Activated B cell treated with CpG ODN at 0.5 μM for 24 hours (primary cell): ENCODE measurements around the gene DAPL1. TPM values are rescaled to one million over a fixed set of nuclear protein-coding genes. Genes with fewer than 3 reads are reported as not detected.

Experiments
- ATAC-seq: fragments of 200-7000 bp; cut with Tn5 transposase; one replicate; pipeline ENCODE4 v1.10.0; 2021; ENCODE audit warnings: low read depth, mild to moderate bottlenecking, moderate library complexity
- CTCF ChIA-PET: fragments of 350-600 bp; sonication (Branson Sonifier 250); formaldehyde crosslinking; loops from one replicate; lab custom pipeline; 2021; ENCODE audit warnings: antibody characterized with exemption; lab: Charles Lee
- POLR2A ChIA-PET: fragments of 350-600 bp; sonication (Branson Sonifier 250); formaldehyde crosslinking; loops from one replicate; lab custom pipeline; 2021; ENCODE audit warnings: antibody characterized with exemption; lab: Charles Lee
- DNase-seq: peaks from one replicate; pipeline ENCODE4 v3.0.0; 2022
- H3K27ac Mint-ChIP-seq: one replicate; pipeline ENCODE4 v1.8.0; 2020; ENCODE audit warnings: mixed read lengths
- H3K27me3 Mint-ChIP-seq: one replicate; pipeline ENCODE4 v1.8.0; 2021; ENCODE audit warnings: mixed read lengths
- H3K36me3 Mint-ChIP-seq: one replicate; pipeline ENCODE4 v1.8.0; 2021; ENCODE audit warnings: low read depth, mixed read lengths
- H3K4me1 Mint-ChIP-seq: one replicate; pipeline ENCODE4 v1.8.0; 2021; ENCODE audit warnings: mixed read lengths
- H3K4me3 Mint-ChIP-seq: one replicate; pipeline ENCODE4 v1.8.0; 2020; ENCODE audit warnings: mild to moderate bottlenecking, mixed read lengths
- H3K9me3 Mint-ChIP-seq: one replicate; pipeline ENCODE4 v1.8.0; 2020; ENCODE audit warnings: mixed read lengths
- intact Hi-C: fragments of 100-400 bp; cut with micrococcal nuclease; formaldehyde crosslinking; loops from one replicate; pipeline ENCODE4 v1.15.1; 2024
- total RNA-seq: library from RNA; stranded (reverse); gene quantifications from 2 replicates; pipeline ENCODE4 v1.2.3, GENCODE V29; 2022
- TF ChIP-seq, protein P1 (sequence below): fragments of 200-600 bp; IDR thresholded peaks from one replicate; pipeline ENCODE4 v1.8.0; 2022; ENCODE audit warnings: antibody characterized with exemption, mild to moderate bottlenecking

The DAPL1 gene
- total RNA-seq, 1 donor from 2014 or later, result not detected

GRCh38 chr2:158750458-158751125 lies 44.5 kb upstream of the DAPL1 start:
- no peak for ATAC-seq
- Mint-ChIP-seq H3K4me3 (no peak overlapping the region), H3K36me3 (no peaks in the 10 kb centered on the region), H3K27me3 (peaks cover 13% of the 10 kb centered on the region), H3K9me3 (no peaks in the 10 kb centered on the region), H3K4me1 (no peaks in the 10 kb centered on the region), H3K27ac (no peak overlapping the region)
- ChIA-PET POLR2A (no interaction called here), CTCF (interaction anchor here (0.6 to 7.7 kb wide), 3 partner anchors 289 to 727 kb away, joined by 3 to 86 read pairs (median 58); no protein-coding TSS in a partner anchor)
- no peak for DNase-seq
- TF ChIP-seq, protein P1, sequence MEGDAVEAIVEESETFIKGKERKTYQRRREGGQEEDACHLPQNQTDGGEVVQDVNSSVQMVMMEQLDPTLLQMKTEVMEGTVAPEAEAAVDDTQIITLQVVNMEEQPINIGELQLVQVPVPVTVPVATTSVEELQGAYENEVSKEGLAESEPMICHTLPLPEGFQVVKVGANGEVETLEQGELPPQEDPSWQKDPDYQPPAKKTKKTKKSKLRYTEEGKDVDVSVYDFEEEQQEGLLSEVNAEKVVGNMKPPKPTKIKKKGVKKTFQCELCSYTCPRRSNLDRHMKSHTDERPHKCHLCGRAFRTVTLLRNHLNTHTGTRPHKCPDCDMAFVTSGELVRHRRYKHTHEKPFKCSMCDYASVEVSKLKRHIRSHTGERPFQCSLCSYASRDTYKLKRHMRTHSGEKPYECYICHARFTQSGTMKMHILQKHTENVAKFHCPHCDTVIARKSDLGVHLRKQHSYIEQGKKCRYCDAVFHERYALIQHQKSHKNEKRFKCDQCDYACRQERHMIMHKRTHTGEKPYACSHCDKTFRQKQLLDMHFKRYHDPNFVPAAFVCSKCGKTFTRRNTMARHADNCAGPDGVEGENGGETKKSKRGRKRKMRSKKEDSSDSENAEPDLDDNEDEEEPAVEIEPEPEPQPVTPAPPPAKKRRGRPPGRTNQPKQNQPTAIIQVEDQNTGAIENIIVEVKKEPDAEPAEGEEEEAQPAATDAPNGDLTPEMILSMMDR, result no peak
- intact Hi-C loops, result no loop called here

- DNase-seq, result no peak
- intact Hi-C loops, result loop anchor here (1.0 to 2.0 kb wide), 6 partner anchors 575 to 1452 kb away; no protein-coding TSS in a partner anchor
- POLR2A ChIA-PET, result no interaction called here
These were observed 41.2 kb upstream of the DAPL1 start for GRCh38 chr2:158753641-158754611.

GRCh38 chr2:158755310-158756087 lies 39.6 kb upstream of the DAPL1 start:
- POLR2A ChIA-PET, result no interaction called here
- DNase-seq (no peak), ATAC-seq (no peak)
- CTCF ChIA-PET, result interaction anchor here (1.4 to 7.7 kb wide), 7 partner anchors 9 to 1453 kb away, joined by 4 to 86 read pairs (median 17); no protein-coding TSS in a partner anchor
- TF ChIP-seq, protein P1, result no peak
- intact Hi-C loops, result loop anchor here (2.0 kb wide), 1 partner anchor 1259 kb away; no protein-coding TSS in a partner anchor
- H3K27me3 Mint-ChIP-seq, result peaks cover 9% of the 10 kb centered on the region
- H3K27ac Mint-ChIP-seq, result no peak overlapping the region
- H3K4me3 Mint-ChIP-seq, result no peak overlapping the region
- no peaks in the 10 kb centered on the region for H3K9me3 Mint-ChIP-seq
- H3K36me3 Mint-ChIP-seq, result no peaks in the 10 kb centered on the region
- H3K4me1 Mint-ChIP-seq, result no peaks in the 10 kb centered on the region

More at GRCh38 chr2:158753641-158754611, 41.2 kb upstream of the DAPL1 start:
- ATAC-seq, result peak; percentile 74
- H3K9me3 Mint-ChIP-seq, result no peaks in the 10 kb centered on the region
- H3K36me3 Mint-ChIP-seq, result no peaks in the 10 kb centered on the region
- H3K27ac Mint-ChIP-seq, result no peak overlapping the region
- TF ChIP-seq, protein P1, result no peak
- CTCF ChIA-PET, result interaction anchor here (0.7 to 7.7 kb wide), 16 partner anchors 9 to 1451 kb away, joined by 3 to 86 read pairs (median 4); no protein-coding TSS in a partner anchor
- H3K4me3 Mint-ChIP-seq, result no peak overlapping the region
- H3K4me1 Mint-ChIP-seq, result no peaks in the 10 kb centered on the region
- peaks cover 10% of the 10 kb centered on the region for H3K27me3 Mint-ChIP-seq

DNA sequence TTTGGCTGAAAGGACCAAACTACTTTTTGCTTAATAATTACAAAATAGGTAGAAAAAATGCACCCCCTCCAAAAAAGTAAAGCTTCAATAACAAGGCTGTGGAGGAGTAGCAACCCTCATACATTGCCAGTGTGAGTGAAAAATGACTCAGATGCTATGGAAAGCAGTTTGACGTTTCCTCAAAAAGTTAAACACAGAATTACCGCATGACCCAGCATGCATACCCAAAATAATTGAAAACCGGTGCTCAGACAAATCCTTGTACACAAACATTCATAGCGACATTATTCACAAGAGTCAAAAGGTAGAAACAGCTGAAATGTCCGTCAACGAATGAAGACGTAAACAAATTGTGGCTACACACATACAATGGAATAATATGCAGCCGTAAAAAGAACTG lies 38.8 kb upstream of the DAPL1 start:
- TF ChIP-seq, protein P1, result no peak
- DNase-seq (no peak), ATAC-seq (no peak)
- CTCF ChIA-PET, result interaction anchor here (1.0 to 6.9 kb wide), 2 partner anchors 577 to 732 kb away, joined by 3 to 58 read pairs; no protein-coding TSS in a partner anchor
- no peaks in the 10 kb centered on the region for H3K4me1 Mint-ChIP-seq
- no peaks in the 10 kb centered on the region for H3K36me3 Mint-ChIP-seq
- H3K27ac Mint-ChIP-seq, result no peak overlapping the region
- H3K9me3 Mint-ChIP-seq, result no peaks in the 10 kb centered on the region
- H3K4me3 Mint-ChIP-seq, result no peak overlapping the region
- H3K27me3 Mint-ChIP-seq, result peaks cover 9% of the 10 kb centered on the region
- intact Hi-C loops, result no loop called here
- POLR2A ChIA-PET, result no interaction called here
